GM18909 (cell line): ENCODE results near the gene MRPL40.
"Not testable (repeated sequence)": the region's sequence is repeated elsewhere in the genome, so short reads cannot be mapped to it uniquely, and the experiment has no call there.

Experiments used
- ATAC-seq: cut with Tn5 transposase; IDR thresholded peaks from one replicate; pipeline ENCODE4 v1.9.1; 2021; ENCODE audit warnings: mild to moderate bottlenecking; ENCODE audit not compliant: unreplicated experiment, poor library complexity

MRPL40 gene

DNA sequence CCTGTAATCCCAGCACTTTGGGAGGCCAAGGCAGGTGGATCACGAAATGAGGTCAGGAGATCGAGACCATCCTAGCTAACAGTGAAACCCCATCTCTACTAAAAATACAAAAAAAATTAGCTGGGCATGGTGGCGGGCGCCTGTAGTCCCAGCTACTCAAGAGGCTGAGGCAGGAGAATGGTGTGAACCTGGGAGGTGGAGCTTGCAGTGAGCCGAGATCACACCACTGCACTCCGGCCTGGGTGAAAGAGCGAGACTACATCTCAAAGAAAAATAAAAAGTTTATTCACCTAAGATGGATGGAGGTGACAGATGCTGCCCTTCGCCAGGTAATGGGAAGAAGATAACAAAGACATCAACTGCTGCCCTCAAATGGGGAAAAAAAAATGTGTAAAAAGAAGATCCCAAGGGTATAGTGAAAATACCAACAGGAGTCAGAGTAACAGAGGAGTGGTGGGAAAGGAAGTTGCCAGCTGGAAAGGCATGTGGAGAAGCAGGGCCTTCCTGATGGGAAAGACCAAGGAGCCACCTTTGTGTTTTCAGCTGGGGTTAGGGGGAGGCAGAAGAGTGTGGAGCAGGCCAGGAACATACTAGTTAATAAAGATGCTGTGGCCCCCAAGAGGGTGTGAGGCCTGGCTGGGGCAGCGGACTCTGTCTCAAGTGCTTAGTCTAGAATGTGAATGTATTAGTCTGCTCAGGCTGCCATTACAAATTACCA, 4.3 kb downstream of the MRPL40 start:
- not testable (repeated sequence) for ATAC-seq

DNA sequence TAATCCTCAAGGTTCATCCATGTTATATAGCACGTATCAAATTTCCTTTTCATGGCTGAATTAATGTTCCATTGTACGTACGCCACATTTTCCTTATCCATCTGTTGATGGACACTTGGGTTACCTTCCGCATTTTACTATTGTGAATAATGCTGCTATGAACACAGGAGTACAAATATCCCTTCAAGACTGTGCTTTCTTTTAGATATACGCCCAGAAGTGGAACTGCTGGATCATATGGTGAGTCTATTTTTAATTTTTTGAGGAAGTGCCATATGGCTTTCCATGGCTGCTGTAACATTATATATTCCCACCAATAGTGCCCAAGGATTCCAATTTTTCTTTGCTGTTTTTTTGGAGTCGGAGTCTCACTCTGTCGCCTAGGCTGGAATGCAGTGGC, 6.0 kb downstream of the MRPL40 start:
- no peak for ATAC-seq

DNA sequence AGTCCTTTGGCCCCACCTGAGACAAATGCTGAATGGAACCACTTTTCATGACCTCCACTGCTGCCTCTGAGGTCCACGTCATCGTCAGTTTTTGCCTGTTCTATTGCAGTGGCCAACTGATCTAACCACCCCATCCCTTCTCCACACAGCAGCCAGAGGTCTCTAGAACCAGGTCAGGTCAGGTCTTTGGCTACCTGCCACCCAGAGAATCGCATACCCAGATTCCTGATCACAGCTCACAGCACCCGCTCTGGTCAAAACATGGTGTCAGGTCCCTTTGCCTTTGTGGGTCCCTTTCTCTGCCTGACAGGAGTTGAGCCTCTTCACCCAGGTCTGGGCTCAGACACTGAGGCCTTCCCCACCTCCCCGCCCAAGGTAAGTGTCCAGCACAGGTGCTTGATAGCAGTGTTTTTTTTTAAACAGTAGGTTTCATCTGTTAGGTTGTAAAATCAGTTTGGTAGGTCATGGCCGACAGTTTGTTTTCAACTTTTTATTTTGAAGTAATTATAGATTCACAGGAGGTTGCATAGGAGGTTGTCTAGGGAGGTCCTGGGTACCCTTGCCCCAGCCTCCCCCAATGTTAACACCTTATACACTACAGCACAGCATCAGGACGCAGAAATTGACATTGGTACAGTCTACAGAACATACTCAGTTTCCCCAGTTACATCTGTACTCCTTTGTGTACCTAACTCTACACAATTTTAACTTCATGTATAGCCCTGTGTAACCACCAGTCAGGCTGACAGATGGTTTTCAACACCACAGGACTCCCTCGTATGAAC, 8.3 kb downstream of the MRPL40 start:
- ATAC-seq, result no peak

DNA sequence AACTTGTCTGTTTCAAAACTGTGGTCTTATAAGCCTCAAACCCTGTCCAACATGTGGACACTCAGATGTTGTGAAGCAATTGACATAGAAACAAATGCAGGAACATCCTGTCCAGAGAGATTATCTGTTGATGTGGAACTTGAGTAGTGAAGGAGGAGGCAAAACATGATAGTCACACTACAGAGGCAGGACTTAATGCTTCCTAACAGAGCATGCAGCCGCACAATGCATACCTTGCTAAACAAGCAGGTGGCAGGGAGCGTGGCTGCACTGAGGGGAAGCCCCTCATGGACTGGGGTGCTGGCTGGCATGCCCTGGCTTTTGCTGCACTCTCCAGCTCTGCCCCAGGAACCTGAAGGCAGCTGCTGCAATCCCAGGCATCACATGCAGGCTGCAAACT, 9.8 kb downstream of the MRPL40 start:
- ATAC-seq, result no peak

DNA sequence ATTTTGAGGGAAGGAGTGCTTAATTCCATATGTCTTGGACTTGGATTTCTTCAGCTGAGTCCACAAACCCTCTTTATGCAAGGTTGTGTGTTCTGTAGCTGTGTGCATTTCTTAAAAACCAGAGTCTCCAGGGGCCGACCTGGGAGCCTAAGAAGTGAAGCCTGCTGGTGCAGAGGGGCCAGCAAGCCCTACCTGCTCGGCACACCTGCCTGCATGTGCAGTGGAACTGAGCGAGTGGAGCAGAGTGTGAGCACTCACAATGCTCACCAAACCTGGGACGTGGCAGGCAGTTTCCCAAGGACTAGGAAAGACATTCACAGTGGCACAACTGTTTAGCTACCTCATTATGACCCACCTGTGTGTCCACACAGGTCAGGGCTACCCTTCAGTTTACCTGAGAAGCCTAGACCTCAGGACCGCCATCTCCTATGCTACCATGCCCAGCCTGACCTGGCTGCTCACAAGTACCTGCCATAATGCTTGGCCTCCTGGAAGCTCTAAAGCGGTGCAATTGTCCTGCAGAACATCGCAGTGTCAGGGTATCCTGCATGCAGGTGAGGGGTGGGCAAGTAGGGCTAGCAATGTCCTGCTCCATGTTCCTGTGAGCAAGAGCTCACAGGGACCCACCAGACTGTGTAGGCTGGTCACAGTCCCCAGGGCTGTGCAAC, 11.3 kb downstream of the MRPL40 start:
- ATAC-seq, result no peak

DNA sequence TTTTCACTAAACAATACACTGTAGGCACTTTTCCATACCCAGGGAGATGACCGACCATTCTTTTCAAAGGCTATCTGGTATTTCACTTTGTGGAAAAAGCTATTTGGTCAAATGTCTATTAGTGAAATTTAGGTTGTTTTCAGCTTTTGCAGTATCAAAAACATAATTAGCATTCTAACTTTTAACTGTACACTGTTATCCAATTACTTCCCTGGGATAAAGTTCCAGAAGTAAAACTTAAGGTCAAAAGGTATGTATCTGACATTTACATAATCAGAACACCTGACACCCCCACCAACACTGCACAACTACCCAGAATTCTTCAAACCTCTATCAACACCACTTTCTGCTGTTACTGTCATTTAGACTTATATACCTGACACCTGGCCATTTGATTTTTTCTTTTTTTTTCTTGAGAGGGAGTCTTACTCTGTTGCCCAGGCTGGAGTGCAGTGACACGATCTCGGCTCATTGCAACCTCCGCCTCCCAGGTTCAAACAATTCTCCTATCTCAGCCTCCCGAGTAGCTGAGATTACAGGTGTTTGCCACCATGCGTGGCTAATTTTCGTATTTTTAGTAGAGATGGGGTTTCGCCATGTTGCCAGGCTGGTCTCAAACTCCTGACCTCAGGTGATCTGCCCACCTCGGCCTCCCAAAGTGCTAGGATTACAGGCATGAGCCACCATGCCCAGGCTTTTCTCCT, 13.1 kb downstream of the MRPL40 start:
- not testable (repeated sequence) for ATAC-seq

DNA sequence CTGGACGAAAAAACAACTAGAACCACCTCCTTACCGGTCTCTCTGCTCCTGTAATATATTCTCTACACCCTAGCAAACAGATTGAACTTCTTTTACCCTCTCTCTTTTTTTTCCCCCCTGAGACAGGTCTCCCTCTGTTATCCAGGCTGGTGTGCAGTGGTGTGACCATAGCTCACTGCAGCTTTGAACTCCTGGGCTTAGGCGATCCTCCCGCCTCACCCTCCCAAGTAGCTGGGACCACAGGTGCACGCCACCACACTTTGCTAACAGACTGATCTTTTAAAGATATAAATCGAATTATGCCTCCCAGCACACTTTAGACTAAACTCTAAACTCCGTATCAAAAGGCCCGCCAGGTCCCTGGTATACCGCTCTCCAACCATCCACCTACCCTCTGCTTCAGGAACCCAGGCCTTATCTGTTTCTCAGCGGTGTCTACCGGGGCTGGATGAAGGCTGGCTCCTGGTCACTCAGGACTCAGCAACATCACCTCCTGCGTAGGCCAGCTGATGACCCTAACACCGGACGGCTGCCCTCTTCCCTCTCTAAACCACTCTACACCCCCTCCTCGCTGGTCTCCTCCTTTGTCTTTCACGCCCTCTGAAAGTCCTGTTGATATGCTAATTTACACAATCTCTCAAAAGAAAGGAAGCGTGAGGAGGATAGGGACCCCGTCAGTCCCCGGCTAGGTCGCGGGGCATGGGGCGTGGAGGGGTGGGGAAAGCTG, 14.4 kb downstream of the MRPL40 start:
- no peak for ATAC-seq

DNA sequence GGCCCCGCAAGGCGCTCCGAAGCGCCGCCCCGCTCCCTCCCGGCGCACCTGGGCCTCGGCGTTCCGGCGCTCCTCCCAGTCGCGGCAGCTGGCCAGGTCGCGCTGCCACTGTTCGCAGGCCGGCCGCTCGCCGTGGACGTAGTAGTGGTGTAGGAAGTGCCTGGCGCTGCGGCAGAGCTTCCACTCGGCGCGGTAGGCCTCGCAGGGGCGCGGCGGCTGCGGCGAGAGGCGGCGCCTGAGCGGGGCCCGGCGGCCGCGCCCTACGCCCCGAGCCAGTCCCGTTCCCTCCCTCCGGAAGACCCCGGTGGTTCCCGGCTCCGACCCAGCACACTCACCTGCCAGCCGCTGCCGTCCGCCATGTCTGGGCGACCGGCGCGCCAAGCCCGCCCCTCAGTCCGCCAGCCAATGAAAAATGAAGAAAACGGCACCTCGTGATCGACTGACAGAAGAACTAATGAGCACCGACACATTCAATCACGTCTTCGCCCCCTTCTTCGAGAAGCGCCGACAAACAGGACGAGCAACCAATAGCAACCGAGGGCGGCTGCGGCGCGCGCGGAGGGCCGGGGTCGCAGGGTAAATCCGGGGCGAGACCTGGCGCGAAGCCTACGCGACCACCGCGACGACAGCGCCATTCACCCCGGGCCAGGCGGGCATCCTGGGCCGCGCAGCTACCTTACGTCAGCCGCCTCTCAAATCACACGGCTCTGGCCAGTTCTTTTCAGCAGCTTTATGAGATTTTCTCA, 15.2 kb downstream of the MRPL40 start, which contains the start of gene C22orf39:
TSS of gene C22orf39 (minus strand) at position 382 of the 746 bp plus-strand sequence. CDS start at position 359, 23 bp downstream.
- peak; percentile 85 for ATAC-seq

DNA sequence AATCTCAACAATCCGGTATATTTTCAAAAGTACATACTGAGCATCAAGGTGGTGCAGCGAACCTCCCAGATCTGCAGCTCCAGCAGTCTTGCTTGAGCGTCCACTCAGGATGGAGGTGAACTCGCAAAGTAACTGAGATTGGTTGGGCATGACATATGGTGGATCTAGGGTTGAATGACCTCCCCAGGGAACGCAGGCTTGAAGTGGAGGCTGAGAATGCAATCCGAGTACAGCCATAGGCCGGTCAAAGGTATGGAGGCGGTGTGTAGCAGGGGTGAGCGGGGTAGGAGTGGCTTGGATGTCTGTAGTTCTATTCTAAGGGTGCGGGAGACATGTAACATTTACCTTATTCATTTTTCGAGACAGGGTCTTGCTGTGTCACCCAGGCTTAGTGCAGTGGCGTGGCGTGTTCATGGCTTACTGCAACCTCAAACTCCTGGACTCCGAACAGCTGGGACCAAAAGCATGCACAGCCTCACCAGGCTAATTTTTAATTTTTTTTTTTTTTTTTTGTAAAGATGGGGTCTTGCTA, 15.8 kb downstream of the MRPL40 start:
- peak; percentile 44 for ATAC-seq

DNA sequence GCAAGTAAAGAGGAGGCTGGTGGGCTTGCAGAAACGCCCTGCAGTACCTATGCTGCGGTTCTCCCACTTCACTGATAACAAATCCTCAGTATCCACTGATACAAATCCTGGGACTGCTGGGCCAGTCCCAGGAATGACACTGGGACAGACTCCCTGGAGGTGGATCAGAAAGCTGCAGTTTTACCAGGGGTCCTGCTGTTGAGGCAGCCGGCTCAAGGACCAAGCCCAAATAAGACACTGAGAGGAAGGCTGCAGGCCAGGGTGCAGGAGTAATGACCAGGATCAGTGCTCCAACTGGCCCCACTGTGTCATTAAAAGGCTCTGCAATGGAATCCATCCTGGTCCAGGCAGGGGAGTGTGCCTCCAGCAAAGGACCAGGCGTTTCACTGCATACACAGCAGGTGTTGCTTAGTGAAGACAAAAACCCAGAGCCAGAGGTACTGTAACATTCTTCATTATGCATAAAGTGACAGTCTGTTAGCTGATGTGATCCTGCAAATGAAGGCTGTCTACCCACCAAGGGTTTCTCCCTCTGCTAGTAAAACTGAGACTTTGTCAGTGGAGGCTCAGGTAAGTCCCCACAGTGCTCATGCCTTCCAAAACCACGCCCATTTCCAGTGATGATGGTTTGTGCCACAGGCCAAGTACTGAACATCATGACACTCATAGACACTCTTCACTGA, 16.5 kb downstream of the MRPL40 start:
- ATAC-seq, result no peak

DNA sequence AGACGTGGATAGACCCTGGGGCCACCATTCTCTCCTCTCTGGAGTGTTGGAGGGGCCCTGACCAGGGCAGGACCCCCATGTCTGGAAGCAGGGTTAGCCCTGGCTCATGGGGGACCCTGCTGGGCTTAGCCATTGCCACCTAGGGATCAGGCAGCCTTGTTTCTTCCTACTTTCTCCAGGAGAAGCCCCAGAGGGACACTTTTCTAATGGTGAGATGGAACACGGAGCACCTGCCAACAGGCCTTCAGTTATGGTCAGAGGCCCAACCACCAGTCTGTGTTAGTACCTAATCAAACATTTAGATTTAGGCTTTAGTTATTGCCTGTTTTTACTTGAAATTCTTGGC, 17.1 kb downstream of the MRPL40 start:
- no peak for ATAC-seq

DNA sequence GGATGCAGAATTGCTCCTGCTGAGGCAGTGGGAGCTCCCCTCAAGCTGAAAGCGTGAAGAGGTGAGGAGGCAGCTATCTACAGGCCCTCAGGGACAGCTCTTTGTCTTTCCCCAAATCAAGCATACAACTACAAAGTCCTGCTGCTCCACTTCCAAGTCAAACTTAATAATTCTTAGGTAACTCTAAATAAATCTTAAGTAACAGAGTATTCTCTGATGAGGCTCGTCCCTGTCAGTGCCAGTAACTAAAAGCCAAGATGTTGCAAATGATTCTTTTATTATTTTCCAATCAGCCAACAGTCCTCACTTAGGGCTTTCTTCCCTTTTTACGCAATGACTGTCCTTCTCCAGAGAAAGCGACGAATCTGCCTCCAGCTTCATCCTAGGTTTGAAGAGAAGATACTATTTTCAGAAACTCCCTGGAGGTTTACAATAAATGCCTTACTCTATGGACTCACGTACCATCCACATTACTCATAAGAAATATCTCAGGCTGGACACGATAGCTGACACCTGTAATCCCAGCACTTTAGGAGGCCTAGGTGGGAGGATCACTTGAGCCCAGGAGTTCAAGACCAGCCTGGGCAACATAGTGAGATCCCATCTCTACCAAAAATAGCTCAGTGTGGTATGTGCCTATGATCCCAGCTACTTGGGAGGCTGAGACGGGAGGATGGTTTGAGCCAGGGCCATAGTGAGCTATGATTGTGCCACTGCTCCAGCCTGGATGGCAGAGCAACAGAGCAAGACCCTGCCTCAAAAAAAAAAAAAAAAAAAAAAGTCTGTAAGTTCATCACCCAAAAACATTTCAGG, 18.2 kb downstream of the MRPL40 start:
- ATAC-seq, result no peak

DNA sequence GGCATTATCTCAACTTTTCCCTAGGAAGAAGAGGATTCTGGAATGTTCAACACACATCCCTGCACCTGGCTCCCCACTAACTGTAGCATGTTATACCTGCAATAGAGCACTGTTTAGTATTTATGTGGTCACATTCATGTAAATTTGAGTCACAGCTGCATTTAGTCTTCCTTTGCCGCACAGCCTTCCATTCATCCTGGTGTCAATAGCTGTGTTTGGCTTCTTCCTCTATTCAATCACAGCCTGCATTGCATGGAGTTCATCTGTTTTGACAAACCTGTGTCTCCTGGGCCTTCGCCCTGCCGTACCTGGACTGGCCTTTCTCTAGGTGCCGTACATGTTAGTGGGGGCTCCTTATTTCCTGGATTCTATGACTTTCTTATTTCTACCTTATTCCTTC, 19.2 kb downstream of the MRPL40 start:
- no peak for ATAC-seq

DNA sequence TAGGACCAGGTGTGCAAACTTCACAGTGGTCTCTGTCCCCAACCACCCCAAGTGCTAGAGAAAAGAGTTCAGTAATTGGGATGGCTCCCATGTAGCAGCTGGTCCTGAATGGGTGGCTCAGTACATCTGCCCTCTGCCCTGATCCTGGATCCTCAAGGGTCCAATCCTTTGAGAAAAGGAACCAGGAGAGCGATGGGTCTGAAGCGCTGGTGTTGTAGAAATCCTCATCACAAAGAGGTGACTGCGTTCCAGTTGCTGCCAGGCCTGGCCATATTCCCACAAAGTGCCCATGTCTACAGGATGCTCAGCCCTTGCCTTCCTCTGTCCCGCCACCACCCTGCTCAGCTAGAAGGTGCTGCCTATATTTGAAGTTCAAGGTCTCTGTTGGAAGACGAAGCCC, 21.4 kb downstream of the MRPL40 start:
- no peak for ATAC-seq

DNA sequence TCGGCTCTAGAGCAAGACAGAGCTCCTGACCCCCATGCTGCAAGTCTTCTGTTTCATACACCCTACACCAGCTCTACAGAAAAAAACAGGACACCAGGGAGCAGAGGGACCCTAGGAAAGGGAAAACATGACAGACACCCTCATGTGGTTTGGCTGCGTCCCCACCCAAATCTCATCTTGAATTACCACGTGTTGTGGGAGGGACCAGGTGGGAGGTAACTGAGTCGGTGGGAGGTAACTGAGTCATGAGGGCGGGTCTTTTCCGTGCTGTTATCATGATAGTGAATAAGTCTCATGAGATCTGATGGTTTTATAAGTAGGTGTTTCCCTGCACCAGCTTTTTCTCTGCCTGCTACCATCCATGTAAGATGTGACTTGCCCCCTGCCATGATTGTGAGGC, 21.8 kb downstream of the MRPL40 start:
- no peak for ATAC-seq

DNA sequence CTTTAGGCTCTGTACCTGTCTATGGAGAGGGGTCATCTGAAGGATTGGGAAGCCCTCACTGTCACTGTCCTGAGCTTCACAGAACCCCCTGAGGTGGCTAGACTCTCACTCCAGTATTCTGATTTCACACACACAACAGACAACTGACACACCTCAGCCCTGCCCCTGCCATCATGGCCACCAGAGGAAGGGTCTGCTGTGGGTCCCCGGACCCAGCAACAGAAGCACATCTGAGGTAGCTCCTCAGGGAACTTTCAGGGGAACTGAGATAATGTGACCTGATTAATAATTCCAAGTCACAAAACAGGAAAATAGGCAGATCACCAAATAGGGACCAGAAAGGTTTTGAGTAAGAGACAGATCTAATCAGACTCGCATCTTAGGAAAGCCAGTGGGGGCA, 22.7 kb downstream of the MRPL40 start:
- ATAC-seq, result no peak

DNA sequence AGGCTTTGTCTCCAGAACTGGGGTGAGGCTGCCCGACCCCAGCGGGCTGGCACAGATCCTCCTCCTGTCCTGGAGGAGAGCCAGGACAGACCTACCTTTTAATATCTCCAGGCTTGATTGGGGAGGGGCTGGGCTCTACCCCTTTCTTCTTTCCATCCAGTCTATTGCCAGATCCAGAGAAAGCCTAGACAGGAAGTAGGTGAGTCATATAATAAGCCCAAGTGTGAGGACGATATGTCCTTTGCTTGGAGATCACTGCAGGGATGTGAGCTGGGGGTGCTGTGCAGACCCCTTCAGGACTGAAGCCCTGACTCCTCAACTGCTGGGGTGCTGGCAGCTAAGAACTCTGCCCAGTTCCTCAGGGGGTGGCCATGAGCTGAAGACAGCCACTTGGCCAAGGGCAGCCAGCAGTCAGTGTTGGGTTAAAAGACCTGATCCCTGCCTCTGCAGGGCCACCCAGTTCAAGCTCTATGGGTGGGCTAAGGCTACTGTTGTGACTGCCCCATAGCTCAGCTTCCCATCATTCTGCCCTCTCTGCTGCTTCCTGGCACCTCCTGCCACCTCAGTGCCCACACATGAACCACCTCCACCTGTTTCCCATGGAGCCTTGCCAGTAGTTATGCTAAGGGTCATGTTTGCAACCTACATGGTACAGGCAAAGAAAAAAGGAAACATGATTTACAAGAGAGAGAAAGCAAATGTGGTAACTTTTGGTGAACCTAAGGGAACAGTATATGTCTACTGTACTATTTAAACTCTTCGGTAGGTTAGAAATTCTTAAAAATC, 23.4 kb downstream of the MRPL40 start:
- ATAC-seq, result no peak
